ENCODE measurements around the gene BRD4. TPM values are rescaled to one million over a fixed set of nuclear protein-coding genes. Genes with fewer than 3 reads are reported as not detected.
"Not testable (repeated sequence)": the region's sequence is repeated elsewhere in the genome, so short reads cannot be mapped to it uniquely, and the experiment has no call there.

The BRD4 gene
- total RNA-seq, 1 donor from 2014 or later: 53.0 TPM

DNA sequence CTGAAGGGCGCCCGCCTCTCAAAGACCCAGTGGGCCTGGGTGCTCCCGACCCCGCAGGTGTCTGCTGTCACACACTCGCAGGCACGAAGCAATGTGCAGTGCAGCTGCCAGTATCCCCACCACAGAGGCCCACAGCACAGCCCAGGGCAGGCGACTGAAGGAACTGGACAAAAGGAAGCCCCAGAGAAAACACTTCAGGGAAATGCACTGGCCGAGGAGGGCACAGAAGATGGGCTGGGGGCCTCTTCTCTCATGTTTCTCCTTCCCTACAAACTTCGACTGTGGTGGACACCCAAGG is 37.2 kb upstream of the BRD4 start:
- no peak overlapping the region for H3K27ac ChIP-seq
- peaks cover 0 to 88% of the 10 kb centered on the region in 2 donors for H3K36me3 ChIP-seq
- TF ChIP-seq POLR2A (IDR thresholded peaks at IDR 0.05): no peak
- no peak for TF ChIP-seq CTCF (IDR thresholded peaks at IDR 0.05)
- no peak for TF ChIP-seq POLR2AphosphoS5 (IDR thresholded peaks at IDR 0.05; ENCODE audit: insufficient read depth in 1 of 2, low read depth in 1 of 2)
- DNase-seq (ENCODE audit: extremely low spot score in 2 of 2): no peak
- peaks cover 12% of the 10 kb centered on the region for H3K4me1 ChIP-seq
- no peaks in the 10 kb centered on the region for H3K9me3 ChIP-seq
- no peak overlapping the region for H3K4me3 ChIP-seq
- intact Hi-C loops (cut with DNase I): no loop called here
- H3K27me3 ChIP-seq: no peaks in the 10 kb centered on the region

DNA sequence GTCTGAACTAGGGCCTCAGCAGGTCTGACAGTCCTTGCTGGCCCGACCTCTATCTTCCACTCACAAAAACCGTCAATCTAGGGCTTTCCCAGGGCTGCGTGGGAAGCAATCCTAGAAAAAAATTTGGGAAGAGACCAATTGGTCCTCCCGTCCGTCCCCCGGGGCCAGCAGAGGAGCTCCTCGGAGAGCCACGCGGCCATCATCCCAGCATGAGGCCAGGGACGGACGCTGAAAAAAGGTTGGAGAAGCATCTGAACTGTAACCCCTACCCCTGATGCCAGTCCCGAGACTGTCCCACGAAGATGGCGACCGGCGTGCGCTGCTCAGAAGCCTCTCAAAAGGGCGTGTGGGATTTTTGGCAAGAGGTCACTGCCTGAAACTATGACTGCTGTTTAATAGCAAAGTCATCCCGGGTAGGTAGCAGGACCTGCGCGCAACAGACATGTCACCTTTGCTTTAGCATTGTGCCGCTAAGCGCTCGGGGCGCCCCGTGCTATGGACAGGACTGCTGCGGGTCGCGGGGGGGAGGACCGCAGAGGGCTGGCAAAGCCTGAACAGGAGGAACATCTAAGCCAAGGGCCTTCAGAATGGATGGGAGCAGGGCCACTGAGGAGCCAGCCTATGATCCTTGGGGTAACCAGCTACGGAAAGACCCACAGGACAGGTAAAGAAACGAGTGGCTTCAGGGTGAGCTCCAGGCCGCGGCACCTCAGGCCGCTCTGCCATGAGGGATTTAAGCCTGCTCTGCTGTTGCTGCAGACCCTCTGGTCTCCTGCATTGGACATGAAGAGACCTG is 36.7 kb upstream of the BRD4 start:
- TF ChIP-seq POLR2AphosphoS5 (IDR thresholded peaks at IDR 0.05; ENCODE audit: insufficient read depth in 1 of 2, low read depth in 1 of 2): no peak
- no peak for TF ChIP-seq CTCF (IDR thresholded peaks at IDR 0.05)
- no peak for TF ChIP-seq POLR2A (IDR thresholded peaks at IDR 0.05)
- Histone ChIP-seq H3K27me3 (no peaks in the 10 kb centered on the region), H3K27ac (no peak overlapping the region), H3K9me3 (no peaks in the 10 kb centered on the region), H3K4me1 (peaks cover 6% of the 10 kb centered on the region), H3K4me3 (no peak overlapping the region), H3K36me3 (peaks cover 0 to 92% of the 10 kb centered on the region in 2 donors)
- intact Hi-C loops (cut with DNase I): no loop called here
- no peak for DNase-seq (ENCODE audit: extremely low spot score in 2 of 2)

GRCh38 chr19:15368051-15368632 is 35.8 kb upstream of the BRD4 start:
- H3K4me1 ChIP-seq: no peaks in the 10 kb centered on the region
- H3K4me3 ChIP-seq: no peak overlapping the region
- H3K36me3 ChIP-seq: peaks cover 0 to 88% of the 10 kb centered on the region in 2 donors
- intact Hi-C loops (cut with DNase I): no loop called here
- TF ChIP-seq POLR2A (IDR thresholded peaks at IDR 0.05) (no peak), CTCF (IDR thresholded peaks at IDR 0.05) (no peak), POLR2AphosphoS5 (IDR thresholded peaks at IDR 0.05; ENCODE audit: insufficient read depth in 1 of 2, low read depth in 1 of 2) (no peak)
- H3K27ac ChIP-seq: no peak overlapping the region
- no peaks in the 10 kb centered on the region for H3K9me3 ChIP-seq
- DNase-seq (ENCODE audit: extremely low spot score in 2 of 2): no peak
- no peaks in the 10 kb centered on the region for H3K27me3 ChIP-seq

DNA sequence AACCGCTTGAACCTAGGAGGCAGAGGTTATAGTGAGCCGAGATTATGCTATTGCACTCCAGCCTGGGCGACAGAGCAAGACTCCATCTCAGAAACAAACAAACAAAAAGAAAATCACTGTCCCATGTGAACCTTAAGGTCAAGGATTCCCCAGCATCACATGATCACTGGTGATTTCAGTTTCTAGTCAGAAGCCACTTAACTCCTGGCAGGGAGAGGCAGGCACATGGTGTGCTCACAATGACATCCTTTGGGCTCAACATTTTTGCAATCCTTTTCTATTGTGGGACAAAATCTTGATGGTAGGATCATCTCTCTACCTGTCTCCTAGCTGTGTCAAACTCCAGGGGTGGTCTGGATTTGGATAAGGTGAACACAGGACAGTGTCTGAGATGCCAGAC is 35.1 kb upstream of the BRD4 start:
- no peak for DNase-seq (ENCODE audit: extremely low spot score in 2 of 2)
- Histone ChIP-seq H3K27me3 (no peaks in the 10 kb centered on the region), H3K4me3 (no peak overlapping the region), H3K4me1 (no peaks in the 10 kb centered on the region), H3K36me3 (peaks cover 0 to 81% of the 10 kb centered on the region in 2 donors), H3K9me3 (no peaks in the 10 kb centered on the region), H3K27ac (no peak overlapping the region)
- intact Hi-C loops (cut with DNase I): no loop called here
- no peak for TF ChIP-seq POLR2AphosphoS5 (IDR thresholded peaks at IDR 0.05; ENCODE audit: insufficient read depth in 1 of 2, low read depth in 1 of 2)
- no peak for TF ChIP-seq POLR2A (IDR thresholded peaks at IDR 0.05)
- no peak for TF ChIP-seq CTCF (IDR thresholded peaks at IDR 0.05)

- TF ChIP-seq CTCF (IDR thresholded peaks at IDR 0.05) (no peak), POLR2A (IDR thresholded peaks at IDR 0.05) (no peak), POLR2AphosphoS5 (IDR thresholded peaks at IDR 0.05; ENCODE audit: insufficient read depth in 1 of 2, low read depth in 1 of 2) (no peak)
- H3K9me3 ChIP-seq: no peaks in the 10 kb centered on the region
- H3K27me3 ChIP-seq: no peaks in the 10 kb centered on the region
- no peak overlapping the region for H3K27ac ChIP-seq
- peaks cover 0 to 78% of the 10 kb centered on the region in 2 donors for H3K36me3 ChIP-seq
- no peaks in the 10 kb centered on the region for H3K4me1 ChIP-seq
- DNase-seq (ENCODE audit: extremely low spot score in 2 of 2): no peak
- no peak overlapping the region for H3K4me3 ChIP-seq
- intact Hi-C loops (cut with DNase I): no loop called here
Measured at GRCh38 chr19:15365264-15365663, 32.9 kb upstream of the BRD4 start.

DNA sequence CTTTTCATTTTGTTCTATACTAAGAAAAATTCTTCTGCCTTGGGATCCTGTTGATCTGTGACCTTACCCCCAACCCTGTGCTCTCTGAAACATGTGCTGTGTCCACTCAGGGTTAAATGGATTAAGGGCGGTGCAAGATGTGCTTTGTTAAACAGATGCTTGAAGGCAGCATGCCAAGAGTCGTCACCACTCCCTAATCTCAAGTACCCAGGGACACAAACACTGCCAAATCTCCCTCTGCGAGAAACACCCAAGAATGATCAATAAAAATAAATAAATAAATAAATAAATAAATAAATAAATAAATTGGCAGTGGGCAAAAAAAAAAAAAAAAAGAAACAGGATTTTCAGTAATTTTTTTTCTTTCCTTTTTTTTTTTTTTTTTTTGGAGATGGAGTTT is 31.5 kb upstream of the BRD4 start:
- H3K4me3 ChIP-seq: not testable (repeated sequence)

DNA sequence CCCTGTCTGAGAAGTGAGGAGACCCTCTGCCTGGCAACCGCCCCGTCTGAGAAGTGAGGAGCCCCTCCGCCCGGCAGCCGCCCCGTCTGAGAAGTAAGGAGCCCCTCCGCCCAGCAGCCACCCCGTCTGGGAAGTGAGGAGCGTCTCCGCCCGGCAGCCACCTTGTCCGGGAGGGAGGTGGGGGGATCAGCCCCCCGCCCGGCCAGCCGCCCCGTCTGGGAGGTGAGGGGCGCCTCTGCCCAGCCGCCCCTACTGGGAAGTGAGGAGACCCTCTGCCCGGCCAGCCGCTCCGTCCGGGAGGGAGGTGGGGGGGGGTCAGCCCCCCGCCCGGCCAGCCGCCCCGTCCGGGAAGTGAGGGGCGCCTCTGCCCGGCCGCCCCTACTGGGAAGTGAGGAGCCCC is 30.7 kb upstream of the BRD4 start:
- H3K4me3 ChIP-seq; DNase-seq (ENCODE audit: extremely low spot score in 2 of 2); intact Hi-C loops (cut with DNase I); H3K27ac ChIP-seq; H3K4me1 ChIP-seq; H3K27me3 ChIP-seq; H3K9me3 ChIP-seq: not testable (repeated sequence)
- peaks cover 0 to 77% of the 10 kb centered on the region in 2 donors for H3K36me3 ChIP-seq

More for the DNA sequence above, 31.5 kb upstream of the BRD4 start:
- H3K9me3 ChIP-seq; H3K4me1 ChIP-seq; H3K27me3 ChIP-seq; H3K27ac ChIP-seq; DNase-seq (ENCODE audit: extremely low spot score in 2 of 2); intact Hi-C loops (cut with DNase I): not testable (repeated sequence)
- peaks cover 0 to 77% of the 10 kb centered on the region in 2 donors for H3K36me3 ChIP-seq

Measured in vagina (tissue), 2 donors.